Measurements from ENCODE around the gene RAI1. TPM values are rescaled to one million over a fixed set of nuclear protein-coding genes. Genes with fewer than 3 reads are reported as not detected.
A peak's percentile ranks its signal among the peaks of the same experiment; 100 is the strongest.

RAI1 gene
- total and polyA plus RNA-seq, 2 of the 13 experiments (the other 11 are each of a cell fraction or from before 2014, with no cell fraction given), result 3.4 to 5.2 TPM

GRCh38 chr17:17706140-17707060 lies 25.1 kb downstream of the RAI1 start (continued):
- TF ChIP-seq ZNF839 (CRISPR knock-in tag; IDR thresholded peaks at IDR 0.05; ENCODE audit: borderline replicate concordance), result no peak
- peak; percentile 35; the same call in 1 of the 2 replicates for TF ChIP-seq HNF4G (IDR thresholded peaks at IDR 0.05; ENCODE audit: borderline replicate concordance, low read depth, low read length)
- peak; percentile 73; the same call in 1 of the 2 replicates for TF ChIP-seq HNF4G (CRISPR knock-in tag; IDR thresholded peaks at IDR 0.05; ENCODE audit: borderline replicate concordance, low read depth)
- TF ChIP-seq ETV5 (CRISPR knock-in tag; IDR thresholded peaks at IDR 0.05; ENCODE audit: borderline replicate concordance), result no peak
- no peak for TF ChIP-seq MTF2 (CRISPR knock-in tag; IDR thresholded peaks at IDR 0.05; ENCODE audit: borderline replicate concordance)
- peak; percentile 96 for TF ChIP-seq ZNF543 (CRISPR knock-in tag; IDR thresholded peaks at IDR 0.05)
- TF ChIP-seq FOXP4 (CRISPR knock-in tag; IDR thresholded peaks at IDR 0.05), result no peak
- 0 out of 2 replicates have a peak, but pooled peaks have one; percentile 12 for TF ChIP-seq ZNF629 (CRISPR knock-in tag; conservative IDR thresholded peaks at IDR 0.05)
- no peak for TF ChIP-seq ZNF318 (CRISPR knock-in tag; IDR thresholded peaks at IDR 0.05)
- no peak for TF ChIP-seq MEIS2 (CRISPR knock-in tag; IDR thresholded peaks at IDR 0.05)
- no peak for TF ChIP-seq HNRNPLL (IDR thresholded peaks at IDR 0.05; ENCODE audit: low read depth, low read length, poor library complexity, severe bottlenecking)
- no peak for TF ChIP-seq PRDM15 (CRISPR knock-in tag; IDR thresholded peaks at IDR 0.05)
- no peak for TF ChIP-seq NBN (conservative IDR thresholded peaks at IDR 0.05)
- TF ChIP-seq ZNF207 (IDR thresholded peaks at IDR 0.05; ENCODE audit: borderline replicate concordance), result no peak
- TF ChIP-seq TAF1 (CRISPR knock-in tag; IDR thresholded peaks at IDR 0.05), result no peak

Measured in HepG2 (cell line).